ENCODE results near the gene LRRC42. TPM values are rescaled to one million over a fixed set of nuclear protein-coding genes. Genes with fewer than 3 reads are reported as not detected.

Gene LRRC42
- total and polyA plus RNA-seq, 9 donors: 14.5 to 29.1 (median 20.8) TPM

- intact Hi-C loops (cut with DNase I): no loop called here
Measured at GRCh38 chr1:54008876-54009275, 62.7 kb downstream of the LRRC42 start.

GRCh38 chr1:54009406-54009805 lies 63.3 kb downstream of the LRRC42 start:
- Histone ChIP-seq H3K4me1 (ENCODE audit: insufficient read depth) (no peaks in the 10 kb centered on the region), H3K9me3 (no peaks in the 10 kb centered on the region), H3K36me3 (no peaks in the 10 kb centered on the region), H3K4me3 (no peak overlapping the region), H3K27ac (no peak overlapping the region), H3K27me3 (no peaks in the 10 kb centered on the region)
- 84 to 90% (median 85%) methylated on average over 4 of the region's 4 CpGs for WGBS, 3 donors
- no peak for TF ChIP-seq POLR2A (IDR thresholded peaks at IDR 0.05)
- TF ChIP-seq EP300 (IDR thresholded peaks at IDR 0.05): no peak
- no peak for TF ChIP-seq CTCF (IDR thresholded peaks at IDR 0.05)
- intact Hi-C loops (cut with DNase I): no loop called here
- no peak for DNase-seq

More at GRCh38 chr1:54008876-54009275, 62.7 kb downstream of the LRRC42 start:
- no peak for DNase-seq
- H3K36me3 ChIP-seq: no peaks in the 10 kb centered on the region
- no peak overlapping the region for H3K4me3 ChIP-seq
- no peaks in the 10 kb centered on the region for H3K27me3 ChIP-seq
- WGBS, 3 donors: 78 to 85% (median 81%) methylated on average over 13 of the region's 13 CpGs
- H3K9me3 ChIP-seq: no peaks in the 10 kb centered on the region
- TF ChIP-seq POLR2A (IDR thresholded peaks at IDR 0.05): no peak
- TF ChIP-seq CTCF (IDR thresholded peaks at IDR 0.05): no peak
- no peak for TF ChIP-seq EP300 (IDR thresholded peaks at IDR 0.05)
- H3K4me1 ChIP-seq (ENCODE audit: insufficient read depth): no peaks in the 10 kb centered on the region
- H3K27ac ChIP-seq: no peak overlapping the region

GRCh38 chr1:54010415-54011117 lies 64.4 kb downstream of the LRRC42 start:
- Histone ChIP-seq H3K4me1 (ENCODE audit: insufficient read depth) (no peaks in the 10 kb centered on the region), H3K27me3 (no peaks in the 10 kb centered on the region), H3K4me3 (no peak overlapping the region), H3K27ac (no peak overlapping the region), H3K36me3 (no peaks in the 10 kb centered on the region), H3K9me3 (no peaks in the 10 kb centered on the region)
- no peak for TF ChIP-seq CTCF (IDR thresholded peaks at IDR 0.05)
- intact Hi-C loops (cut with DNase I): no loop called here
- 58 to 65% (median 60%) methylated on average over 5 of the region's 5 CpGs for WGBS, 3 donors
- DNase-seq: no peak

- intact Hi-C loops (cut with DNase I): no loop called here
- Histone ChIP-seq H3K36me3 (no peaks in the 10 kb centered on the region), H3K4me1 (ENCODE audit: insufficient read depth) (no peaks in the 10 kb centered on the region), H3K27ac (no peak overlapping the region), H3K27me3 (no peaks in the 10 kb centered on the region), H3K9me3 (no peaks in the 10 kb centered on the region), H3K4me3 (no peak overlapping the region)
- no peak for TF ChIP-seq CTCF (IDR thresholded peaks at IDR 0.05)
- no peak for TF ChIP-seq POLR2A (IDR thresholded peaks at IDR 0.05)
- no peak for TF ChIP-seq EP300 (IDR thresholded peaks at IDR 0.05)
- DNase-seq: no peak
- 79 to 84% (median 79%) methylated on average over 9 of the region's 9 CpGs for WGBS, 3 donors
Measured at GRCh38 chr1:54011316-54012007, 65.3 kb downstream of the LRRC42 start.

Measured in ovary (tissue), 9 donors.